Activated naive CD4-positive, alpha-beta T cell treated with anti-CD3 and anti-CD28 coated beads for 36 hours (primary cell): ENCODE measurements around the gene ENO4. TPM values are rescaled to one million over a fixed set of nuclear protein-coding genes. Genes with fewer than 3 reads are reported as not detected.

Experiments
- CTCF ChIA-PET: fragments of 350-600 bp; sonication (Branson Sonifier 250); formaldehyde crosslinking; loops from one replicate; lab custom pipeline; 2021; ENCODE audit warnings: antibody characterized with exemption; lab: Charles Lee
- DNase-seq: peaks from one replicate; pipeline ENCODE4 v3.0.0-alpha.2; 2020
- H3K27ac Mint-ChIP-seq: one replicate; pipeline ENCODE4 v1.8.0; 2021; ENCODE audit warnings: mild to moderate bottlenecking, mixed read lengths
- H3K27me3 Mint-ChIP-seq: one replicate; pipeline ENCODE4 v1.8.0; 2021; ENCODE audit warnings: low read depth, mixed read lengths
- H3K36me3 Mint-ChIP-seq: one replicate; pipeline ENCODE4 v1.8.0; 2021; ENCODE audit warnings: low read depth, mixed read lengths
- H3K4me1 Mint-ChIP-seq: one replicate; pipeline ENCODE4 v1.8.0; 2021; ENCODE audit warnings: low read depth, mixed read lengths
- H3K4me3 Mint-ChIP-seq: one replicate; pipeline ENCODE4 v1.8.0; 2021; ENCODE audit warnings: mild to moderate bottlenecking, moderate library complexity, mixed read lengths
- H3K9me3 Mint-ChIP-seq: one replicate; pipeline ENCODE4 v1.8.0; 2021; ENCODE audit warnings: mixed read lengths
- intact Hi-C: fragments of 100-400 bp; cut with micrococcal nuclease; formaldehyde crosslinking; loops from one replicate; pipeline ENCODE4 v1.15.1; 2023
- total RNA-seq, 2 experiments: library from RNA; stranded (reverse); gene quantifications; one replicate each; pipeline ENCODE4 v1.2.3, GENCODE V29; 2021

Gene ENO4
- total RNA-seq, 2 experiments from 2014 or later: not detected

GRCh38 chr10:116931806-116932205, 82.5 kb downstream of the ENO4 start:
- H3K9me3 Mint-ChIP-seq: peaks cover under 1% of the 10 kb centered on the region
- H3K4me1 Mint-ChIP-seq: no peaks in the 10 kb centered on the region
- DNase-seq: no peak
- CTCF ChIA-PET: no interaction called here
- intact Hi-C loops: no loop called here
- H3K27ac Mint-ChIP-seq: no peak overlapping the region
- peaks cover 3% of the 10 kb centered on the region for H3K27me3 Mint-ChIP-seq
- no peaks in the 10 kb centered on the region for H3K36me3 Mint-ChIP-seq
- no peak overlapping the region for H3K4me3 Mint-ChIP-seq

Other genes with a start within 250 kb of the ENO4 start
- gene PNLIPRP2, start 228.5 kb upstream of the ENO4 start, total RNA-seq: not detected
- under 1 TPM in 1 of 2 experiments, not detected in 1; 0.05 TPM for gene HSPA12A, start 106.9 kb upstream of the ENO4 start, total RNA-seq
- under 1 TPM; 0.29 to 0.40 TPM for gene SHTN1, start 155.7 kb downstream of the ENO4 start, total RNA-seq